Endothelial cell of umbilical vein (primary cell): Measurements from ENCODE around the gene ACAP2.

Source experiments
- CTCF ChIP-seq, 2 donors: IDR thresholded peaks; 1 replicate in 1 of 2; 2 replicates in 1 of 2; pipeline ENCODE4 v1.5.1; 2011; ENCODE audit warnings: low read length in 2 of 2, mild to moderate bottlenecking in 2 of 2, moderate library complexity in 2 of 2, control low read depth in 1 of 2, inconsistent platforms in 1 of 2, low read depth in 1 of 2; ENCODE audit not compliant: insufficient read depth in 1 of 2; ENCODE audit errors: extremely low read depth in 1 of 2
- EZH2 ChIP-seq: IDR thresholded peaks from 2 replicates; pipeline ENCODE4 v1.6.1; 2012; ENCODE audit warnings: borderline replicate concordance, low read depth, mild to moderate bottlenecking, moderate library complexity, low read length, inconsistent platforms; ENCODE audit not compliant: severe bottlenecking
- FOS ChIP-seq: IDR thresholded peaks from 2 replicates; pipeline ENCODE4 v1.6.1; 2011; ENCODE audit warnings: mild to moderate bottlenecking, low read length, moderate library complexity, borderline replicate concordance; ENCODE audit not compliant: insufficient read depth
- POLR2A ChIP-seq: IDR thresholded peaks from 2 replicates; pipeline ENCODE4 v1.6.1; 2012; ENCODE audit warnings: low read depth, mild to moderate bottlenecking, control low read depth, low read length

GRCh38 chr3:195255571-195256501 is 187.0 kb downstream of the ACAP2 start:
- TF ChIP-seq CTCF (IDR thresholded peaks at IDR 0.05; ENCODE audit: extremely low read depth in 1 of 2, insufficient read depth in 1 of 2, low read depth in 1 of 2, low read length in 2 of 2) (no peak), EZH2 (no peak), POLR2A (no peak), FOS (no peak)
